ENCODE results near the gene PACSIN3. TPM values are rescaled to one million over a fixed set of nuclear protein-coding genes. Genes with fewer than 3 reads are reported as not detected.

PACSIN3 gene
- total and polyA plus RNA-seq, 2 of the 13 experiments (the other 11 are each of a cell fraction or from before 2014, with no cell fraction given): 47.9 to 93.3 TPM

DNA sequence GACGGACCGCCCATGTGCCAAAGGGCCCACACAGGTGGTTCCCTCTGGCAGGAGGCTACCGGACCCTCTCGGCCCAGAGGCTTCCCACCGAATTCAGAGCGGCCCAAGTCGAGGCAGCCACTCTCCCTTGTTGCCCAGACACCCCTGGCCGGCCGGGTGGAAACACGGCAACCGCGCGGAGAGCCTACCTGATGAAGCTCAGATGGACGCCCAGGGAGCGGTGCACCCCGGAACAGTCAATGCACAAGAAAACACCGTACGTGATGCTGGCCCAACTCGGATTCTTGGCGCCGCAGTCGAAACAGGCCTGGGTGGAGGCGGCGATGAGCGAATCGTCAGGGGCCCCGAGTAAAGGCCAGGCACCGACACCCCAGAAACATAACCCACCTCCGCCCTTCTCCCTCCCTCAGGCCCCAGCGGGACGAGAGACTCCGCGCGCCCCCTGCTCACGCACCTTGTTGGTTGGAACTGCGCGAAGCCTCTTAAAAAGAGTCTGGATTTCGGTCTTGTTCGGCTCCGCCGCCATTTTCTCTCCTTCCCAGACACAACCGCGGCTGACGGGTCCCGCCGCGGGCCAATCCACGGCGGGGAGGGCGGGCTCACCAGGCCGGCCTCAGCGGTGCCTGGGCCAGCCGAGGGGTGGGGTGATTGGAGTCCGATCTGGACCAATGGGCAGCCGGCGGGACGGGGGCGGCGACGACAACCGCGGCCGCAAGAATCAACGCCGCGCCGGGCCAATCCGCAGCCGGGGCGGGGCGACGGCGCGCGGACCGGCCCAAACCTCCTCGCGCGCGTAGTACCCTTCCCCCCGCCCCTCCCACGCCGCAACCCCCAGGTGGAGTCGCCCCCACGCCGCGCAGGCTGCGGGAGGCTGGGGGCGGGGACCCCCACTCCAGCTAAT lies 9.7 kb downstream of the PACSIN3 start, which contains the start of gene ARFGAP2 (continued):
- TF ChIP-seq PRDM15 (CRISPR knock-in tag; IDR thresholded peaks at IDR 0.05) (no peak), ZNF567 (CRISPR knock-in tag; IDR thresholded peaks at IDR 0.05; ENCODE audit: borderline replicate concordance) (no peak), ZNF234 (CRISPR knock-in tag; conservative IDR thresholded peaks at IDR 0.05) (no peak), TMF1 (CRISPR knock-in tag; IDR thresholded peaks at IDR 0.05; ENCODE audit: low read depth) (no peak), TBX3 (IDR thresholded peaks at IDR 0.05; ENCODE audit: borderline replicate concordance) (no peak), ZNF724P (CRISPR knock-in tag; IDR thresholded peaks at IDR 0.05; ENCODE audit: borderline replicate concordance) (peak; percentile 67), ZBTB26 (CRISPR knock-in tag; IDR thresholded peaks at IDR 0.05; ENCODE audit: borderline replicate concordance) (0 out of 2 replicates have a peak, but pooled peaks have one; percentile 14), ZBTB25 (CRISPR knock-in tag; IDR thresholded peaks at IDR 0.05) (no peak), EZH2 (conservative IDR thresholded peaks at IDR 0.05; ENCODE audit: low read depth, low read length) (no peak), NFE2L1 (CRISPR knock-in tag; IDR thresholded peaks at IDR 0.05; ENCODE audit: borderline replicate concordance) (no peak), HOXA5 (CRISPR knock-in tag; IDR thresholded peaks at IDR 0.05) (peak; percentile 66; the same call in 1 of the 2 replicates), ZNF296 (CRISPR knock-in tag; conservative IDR thresholded peaks at IDR 0.05) (no peak), RFX1 (IDR thresholded peaks at IDR 0.05) (no peak), LCORL (IDR thresholded peaks at IDR 0.05) (no peak), LCORL (CRISPR knock-in tag; IDR thresholded peaks at IDR 0.05) (no peak), ZNF781 (CRISPR knock-in tag; IDR thresholded peaks at IDR 0.05; ENCODE audit: borderline replicate concordance, not compliant biosample characterization) (peak; percentile 76), KDM6A (CRISPR knock-in tag; IDR thresholded peaks at IDR 0.05; ENCODE audit: low read depth) (no peak), ZNF275 (CRISPR knock-in tag; IDR thresholded peaks at IDR 0.05; ENCODE audit: borderline replicate concordance) (no peak)
- TF ChIP-seq, protein P1, sequence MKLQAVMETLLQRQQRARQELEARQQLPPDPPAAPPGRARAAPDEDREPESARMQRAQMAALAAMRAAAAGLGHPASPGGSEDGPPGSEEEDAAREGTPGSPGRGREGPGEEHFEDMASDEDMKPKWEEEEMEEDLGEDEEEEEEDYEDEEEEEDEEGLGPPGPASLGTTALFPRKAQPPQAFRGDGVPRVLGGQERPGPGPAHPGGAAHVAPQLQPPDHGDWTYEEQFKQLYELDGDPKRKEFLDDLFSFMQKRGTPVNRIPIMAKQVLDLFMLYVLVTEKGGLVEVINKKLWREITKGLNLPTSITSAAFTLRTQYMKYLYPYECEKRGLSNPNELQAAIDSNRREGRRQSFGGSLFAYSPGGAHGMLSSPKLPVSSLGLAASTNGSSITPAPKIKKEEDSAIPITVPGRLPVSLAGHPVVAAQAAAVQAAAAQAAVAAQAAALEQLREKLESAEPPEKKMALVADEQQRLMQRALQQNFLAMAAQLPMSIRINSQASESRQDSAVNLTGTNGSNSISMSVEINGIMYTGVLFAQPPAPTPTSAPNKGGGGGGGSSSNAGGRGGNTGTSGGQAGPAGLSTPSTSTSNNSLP (IDR thresholded peaks at IDR 0.05; ENCODE audit: low read depth, low read length): no peak
- TF ChIP-seq, protein P2, sequence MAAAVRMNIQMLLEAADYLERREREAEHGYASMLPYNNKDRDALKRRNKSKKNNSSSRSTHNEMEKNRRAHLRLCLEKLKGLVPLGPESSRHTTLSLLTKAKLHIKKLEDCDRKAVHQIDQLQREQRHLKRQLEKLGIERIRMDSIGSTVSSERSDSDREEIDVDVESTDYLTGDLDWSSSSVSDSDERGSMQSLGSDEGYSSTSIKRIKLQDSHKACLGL (CRISPR knock-in tag; IDR thresholded peaks at IDR 0.05): no peak
